Transverse colon (tissue), 4 donors: ENCODE measurements around the gene LRP3. TPM values are rescaled to one million over a fixed set of nuclear protein-coding genes. Genes with fewer than 3 reads are reported as not detected.

Experiments
- DNase-seq: peaks from one replicate; pipeline ENCODE4 v3.0.0-alpha.2; 2019
- H3K27ac ChIP-seq, 4 donors: fragments of 200-600 bp; sonication (generic); 2 replicates each; pipeline ENCODE4 v1.5.1; 2016 to 2018; ENCODE audit warnings: inconsistent platforms in 4 of 4
- H3K27me3 ChIP-seq: fragments of 200-600 bp; sonication (generic); 2 replicates; pipeline ENCODE4 v1.5.1; 2017; ENCODE audit warnings: inconsistent platforms
- H3K36me3 ChIP-seq, 4 donors: fragments of 200-600 bp; sonication (generic); 2 replicates each; pipeline ENCODE4 v1.5.1; 2017 to 2019; ENCODE audit warnings: inconsistent platforms in 4 of 4
- H3K4me1 ChIP-seq, 4 donors: fragments of 200-600 bp; sonication (generic); 2 replicates each; pipeline ENCODE4 v1.5.1; 2017 to 2020; ENCODE audit warnings: inconsistent platforms in 4 of 4
- H3K4me3 ChIP-seq, 4 donors: fragments of 200-600 bp; sonication (generic); 1 replicate in 1 of 4; 2 replicates in 3 of 4; pipeline versions ENCODE4 v1.5.1 to v1.6.1; 2017 to 2019; ENCODE audit warnings: inconsistent platforms in 4 of 4
- H3K9me3 ChIP-seq, 2 donors: fragments of 200-600 bp; sonication (generic); 2 replicates each; pipeline ENCODE4 v1.5.1; 2017 to 2019; ENCODE audit warnings: inconsistent platforms in 2 of 2
- EP300 ChIP-seq: sonication (generic); formaldehyde crosslinking; IDR thresholded peaks from one replicate; pipeline ENCODE4 v1.6.1; 2017; ENCODE audit warnings: antibody characterized with exemption, low read depth
- POLR2A ChIP-seq: fragments of 450-650 bp; IDR thresholded peaks from one replicate; pipeline ENCODE4 v1.6.1; 2016; ENCODE audit warnings: antibody characterized with exemption, mild to moderate bottlenecking, moderate library complexity
- POLR2AphosphoS5 ChIP-seq, 3 donors: sonication (generic); formaldehyde crosslinking; IDR thresholded peaks; one replicate each; pipeline ENCODE4 v1.6.1; 2016; ENCODE audit warnings: antibody characterized with exemption in 3 of 3
- WGBS, 2 donors: methylation state at CpG; one replicate each; pipeline ENCODE4 v1.1.5; 2018; ENCODE audit warnings: low coverage in 1 of 2; 5-methylcytosine and 5-hydroxymethylcytosine counted together
- in situ Hi-C, 4 donors: fragments of 200-750 bp; cut with MboI; loops; one replicate each; pipeline versions ENCODE4 v1.15.0 to v1.15.1; 2017; ENCODE audit warnings: low sequenced_read_pairs in 3 of 4, low pct_ligation_motif_present in 1 of 4, low pct_unique_long_range_greater_than_20kb in 1 of 4
- intact Hi-C: fragments of 100-400 bp; cut with DNase I; formaldehyde crosslinking; loops from one replicate; pipeline ENCODE4 v1.15.1; 2023; ENCODE audit warnings: low total_unique reads
- total RNA-seq, 4 donors: library from RNA; depleted of rRNA; stranded (reverse); fragments of >200 nt; gene quantifications; one replicate each; pipeline ENCODE4 v1.1.0, GENCODE V29; 2016
- TF ChIP-seq, protein P1 (sequence below), 5 experiments: fragments of 200-600 bp in 3 of 5; fragments of 450-650 bp in 2 of 5; sonication (generic) in 3 of 5; IDR thresholded peaks; 1 replicate in 2 of 5; 2 replicates in 3 of 5; pipeline ENCODE4 v1.5.1; 2016 to 2017; ENCODE audit warnings: antibody characterized with exemption in 5 of 5, inconsistent platforms in 3 of 5, mild to moderate bottlenecking in 2 of 5, moderate library complexity in 1 of 5

LRP3 gene
- total RNA-seq, 4 donors from 2014 or later, result 12.5 to 23.6 (median 17.1) TPM

DNA sequence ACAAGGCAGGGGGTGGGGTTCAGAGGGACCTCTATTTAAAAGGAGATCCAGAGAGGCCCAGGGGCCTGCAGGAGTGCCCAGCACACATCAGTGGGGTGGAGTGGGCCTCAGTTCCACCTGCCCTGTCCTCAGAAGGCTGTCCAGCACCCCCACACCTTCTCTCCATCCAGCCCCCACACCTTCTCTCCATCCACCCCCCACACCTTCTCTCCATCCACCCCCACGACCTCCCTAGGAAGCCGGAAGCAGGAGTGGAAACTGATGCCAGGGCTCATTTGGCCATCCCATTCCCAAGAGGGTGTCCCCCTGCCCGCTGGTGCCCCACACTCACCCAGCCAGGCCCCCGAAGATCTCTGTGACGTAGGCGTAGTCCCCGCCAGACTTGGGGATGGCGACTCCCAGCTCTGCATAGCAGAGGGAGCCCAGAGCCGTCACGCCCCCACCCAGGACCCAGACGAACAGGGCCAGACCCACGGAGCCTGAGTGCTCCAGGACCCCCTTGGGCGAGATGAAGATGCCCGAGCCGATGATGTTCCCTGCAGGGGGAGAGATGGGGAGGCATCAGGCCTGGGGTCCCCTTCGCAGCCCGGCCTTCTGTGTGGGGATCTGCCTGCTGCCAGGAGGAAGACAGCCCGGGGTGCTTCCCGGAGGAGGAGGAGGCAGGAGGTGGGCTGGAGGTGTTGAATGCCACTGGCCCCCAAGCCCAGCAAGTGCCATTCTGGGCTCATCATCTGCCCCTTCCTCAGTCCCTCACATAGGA is 21.5 kb downstream of the LRP3 start:
- Histone ChIP-seq H3K27ac (no peak overlapping the region), H3K27me3 (no peaks in the 10 kb centered on the region), H3K4me1 (no peaks in the 10 kb centered on the region), H3K4me3 (no peak overlapping the region), H3K9me3 (no peaks in the 10 kb centered on the region), H3K36me3 (no peaks in the 10 kb centered on the region)
- in situ Hi-C loops, result no loop called here
- intact Hi-C loops, result no loop called here
- 83 to 87% methylated on average over 2 to 19 of the region's 19 CpGs for WGBS, 2 donors
- TF ChIP-seq, protein P1, sequence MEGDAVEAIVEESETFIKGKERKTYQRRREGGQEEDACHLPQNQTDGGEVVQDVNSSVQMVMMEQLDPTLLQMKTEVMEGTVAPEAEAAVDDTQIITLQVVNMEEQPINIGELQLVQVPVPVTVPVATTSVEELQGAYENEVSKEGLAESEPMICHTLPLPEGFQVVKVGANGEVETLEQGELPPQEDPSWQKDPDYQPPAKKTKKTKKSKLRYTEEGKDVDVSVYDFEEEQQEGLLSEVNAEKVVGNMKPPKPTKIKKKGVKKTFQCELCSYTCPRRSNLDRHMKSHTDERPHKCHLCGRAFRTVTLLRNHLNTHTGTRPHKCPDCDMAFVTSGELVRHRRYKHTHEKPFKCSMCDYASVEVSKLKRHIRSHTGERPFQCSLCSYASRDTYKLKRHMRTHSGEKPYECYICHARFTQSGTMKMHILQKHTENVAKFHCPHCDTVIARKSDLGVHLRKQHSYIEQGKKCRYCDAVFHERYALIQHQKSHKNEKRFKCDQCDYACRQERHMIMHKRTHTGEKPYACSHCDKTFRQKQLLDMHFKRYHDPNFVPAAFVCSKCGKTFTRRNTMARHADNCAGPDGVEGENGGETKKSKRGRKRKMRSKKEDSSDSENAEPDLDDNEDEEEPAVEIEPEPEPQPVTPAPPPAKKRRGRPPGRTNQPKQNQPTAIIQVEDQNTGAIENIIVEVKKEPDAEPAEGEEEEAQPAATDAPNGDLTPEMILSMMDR (IDR thresholded peaks at IDR 0.05), result no peak
- no peak for TF ChIP-seq POLR2A
- TF ChIP-seq EP300, result no peak
- TF ChIP-seq POLR2AphosphoS5 (IDR thresholded peaks at IDR 0.05), result no peak
- no peak for DNase-seq

DNA sequence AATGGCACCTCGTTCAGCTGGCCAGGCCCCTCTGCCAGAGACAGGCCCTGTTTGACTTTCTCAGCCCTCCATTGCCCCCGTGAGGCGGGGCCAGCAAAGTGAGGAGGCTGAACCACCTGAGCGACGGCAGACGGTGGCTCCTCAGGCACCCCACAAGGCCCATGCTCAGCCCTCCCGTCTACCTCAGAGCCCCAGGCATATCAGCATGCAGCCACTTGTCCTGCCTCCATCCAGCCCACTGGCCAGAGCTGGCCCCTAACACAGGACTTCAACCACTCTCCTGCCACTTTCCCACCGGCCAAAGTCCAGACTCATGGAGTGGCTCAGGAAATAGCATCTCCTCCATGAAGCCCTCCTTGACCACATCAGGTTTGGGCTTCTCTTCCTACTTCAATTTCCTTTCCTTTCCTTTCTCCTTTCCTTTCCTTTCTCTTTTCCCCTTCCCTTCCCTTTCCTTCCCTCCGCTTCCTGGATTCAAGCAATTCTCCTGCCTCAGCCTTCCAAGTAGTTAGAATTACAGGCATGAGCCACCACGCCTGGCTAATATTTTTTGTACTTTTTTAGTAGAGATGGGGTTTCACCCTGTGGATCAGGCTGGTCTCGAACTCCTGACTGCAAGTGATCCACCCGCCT is 22.2 kb downstream of the LRP3 start:
- Histone ChIP-seq H3K36me3 (no peaks in the 10 kb centered on the region), H3K4me3 (no peak overlapping the region), H3K4me1 (no peaks in the 10 kb centered on the region), H3K27ac (no peak overlapping the region), H3K27me3 (peaks cover 2% of the 10 kb centered on the region), H3K9me3 (no peaks in the 10 kb centered on the region)
- intact Hi-C loops (no loop called here), in situ Hi-C loops (no loop called here)
- TF ChIP-seq EP300 (no peak), POLR2AphosphoS5 (IDR thresholded peaks at IDR 0.05) (no peak)
- TF ChIP-seq, protein P1 (IDR thresholded peaks at IDR 0.05), result no peak
- no peak for DNase-seq
- WGBS, 2 donors, result 73 to 87% methylated on average over 4 to 12 of the region's 12 CpGs

DNA sequence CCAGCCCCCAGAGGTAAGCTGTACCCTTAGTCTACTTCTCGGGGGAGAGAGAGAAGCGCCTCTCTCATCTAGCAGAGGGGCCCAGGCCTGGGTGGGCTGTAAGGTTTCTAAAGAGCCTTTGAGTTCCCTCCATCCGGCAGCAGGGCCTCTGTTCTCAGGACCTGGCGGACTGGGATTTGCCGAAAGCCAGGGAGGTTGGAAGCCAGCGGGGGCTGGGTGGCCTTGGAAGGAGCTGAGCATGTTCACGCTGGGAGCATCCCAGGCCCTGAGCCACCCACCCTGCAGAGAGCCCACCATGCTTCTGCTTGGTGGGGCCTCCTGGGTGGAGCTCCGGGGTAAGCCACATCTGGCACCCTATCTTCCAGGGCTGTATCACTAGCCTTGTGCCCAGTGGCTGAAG is 23.8 kb downstream of the LRP3 start:
- intact Hi-C loops (no loop called here), in situ Hi-C loops (no loop called here)
- Histone ChIP-seq H3K36me3 (no peaks in the 10 kb centered on the region), H3K27ac (no peak overlapping the region), H3K4me3 (no peak overlapping the region), H3K4me1 (no peaks in the 10 kb centered on the region), H3K27me3 (peaks cover 16% of the 10 kb centered on the region), H3K9me3 (no peaks in the 10 kb centered on the region)
- no peak for DNase-seq
- TF ChIP-seq POLR2A (no peak), POLR2AphosphoS5 (IDR thresholded peaks at IDR 0.05) (no peak), EP300 (no peak)
- TF ChIP-seq, protein P1 (IDR thresholded peaks at IDR 0.05), result no peak
- 78% methylated on average over 7 of the region's 8 CpGs; no CpG with 5 or more reads in 1 of the 2 donors for WGBS, 2 donors

DNA sequence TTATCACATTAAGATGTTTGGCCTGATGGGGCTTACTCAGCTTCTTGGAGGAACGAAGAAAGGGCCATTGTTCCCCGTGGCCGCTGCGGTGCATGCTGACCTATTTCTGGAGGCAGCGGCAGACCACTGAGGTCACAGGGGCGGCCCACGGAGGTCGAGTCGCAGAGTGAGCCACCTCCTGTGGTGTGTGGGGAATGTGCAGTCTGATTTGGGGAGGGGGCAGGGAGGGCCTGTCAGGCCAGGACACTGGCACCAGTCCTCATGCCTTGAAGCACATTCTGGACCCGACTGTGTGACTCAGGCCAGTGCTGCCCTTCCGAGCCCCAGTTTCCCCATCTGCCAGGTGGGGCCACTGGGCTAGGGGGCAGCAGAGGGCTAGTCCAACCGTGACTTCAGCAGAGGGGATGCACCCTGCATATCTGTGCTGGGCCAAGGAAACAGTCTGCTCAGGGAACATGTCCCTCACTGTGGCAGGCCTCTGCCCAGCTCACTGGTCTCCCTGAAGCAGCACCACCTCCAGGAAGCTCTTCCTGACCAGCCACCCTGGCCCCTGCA is 25.2 kb downstream of the LRP3 start:
- in situ Hi-C loops, result no loop called here
- WGBS, 2 donors, result 70% methylated on average over 10 of the region's 12 CpGs; no CpG with 5 or more reads in 1 of the 2 donors
- no peak for TF ChIP-seq POLR2A
- TF ChIP-seq, protein P1 (IDR thresholded peaks at IDR 0.05), result no peak
- no peak for TF ChIP-seq EP300
- TF ChIP-seq POLR2AphosphoS5 (IDR thresholded peaks at IDR 0.05), result no peak

More for the DNA sequence above, 25.2 kb downstream of the LRP3 start:
- Histone ChIP-seq H3K27me3 (peaks cover 30% of the 10 kb centered on the region), H3K36me3 (no peaks in the 10 kb centered on the region), H3K4me3 (no peak overlapping the region), H3K9me3 (no peaks in the 10 kb centered on the region), H3K4me1 (no peaks in the 10 kb centered on the region), H3K27ac (no peak overlapping the region)
- DNase-seq, result no peak
- intact Hi-C loops, result no loop called here
